K562 treated with DMSO at 1 percent for 24 hours (cell line): Measurements from ENCODE around the gene RBM44. TPM values are rescaled to one million over a fixed set of nuclear protein-coding genes. Genes with fewer than 3 reads are reported as not detected.

Experiments used
- total RNA-seq: library from RNA; unstranded; fragments of 300-600 nt; gene quantifications from 2 replicates; pipeline ENCODE4 v1.2.3, GENCODE V29; 2022; ENCODE audit warnings: low read depth; ENCODE audit not compliant: insufficient read depth

Gene RBM44
- total RNA-seq: 0.08 TPM in 1 of 2 replicates, not detected in the other

GRCh38 chr2:237798236-237799059, at the start of gene RBM44:
Gene RBM44, plus strand, starts transcription at chr2:237798779. Its CDS starts 14,831 bp downstream, at chr2:237813610.

GRCh38 chr2:237859533-237860272, 61.1 kb downstream of the RBM44 start, which contains the start of gene RAMP1:
Gene RAMP1, plus strand, starts transcription at chr2:237859623. Its CDS starts 53 bp downstream, at chr2:237859676.

Other genes with a start within 250 kb of the RBM44 start
- gene PRLH, start 232.2 kb upstream of the RBM44 start, total RNA-seq: not detected in 2 replicates
- gene RAB17, start 208.0 kb upstream of the RBM44 start, total RNA-seq: not detected in 2 replicates
- 17.7 and 19.1 TPM in 2 replicates for gene LRRFIP1, start 171.2 kb upstream of the RBM44 start, total RNA-seq
- gene RAMP1, start 60.8 kb downstream of the RBM44 start, total RNA-seq: 0.42 TPM in 1 of 2 replicates, not detected in the other
- gene UBE2F, start 168.2 kb downstream of the RBM44 start, total RNA-seq: 36.5 and 37.8 TPM in 2 replicates